SK-N-SH treated with all-trans-retinoic acid at 6 μM for 48 hours (cell line): ENCODE data around the gene PDZK1IP1.

Experiments
- ARNTL ChIP-seq: fragments of 450-650 bp; formaldehyde crosslinking; IDR thresholded peaks from 2 replicates; pipeline ENCODE4 v1.5.0; 2020; ENCODE audit warnings: low read depth, mild to moderate bottlenecking, moderate library complexity, borderline replicate concordance
- CSDC2 ChIP-seq: fragments of 250-450 bp; sonication (Bioruptor Pico); IDR thresholded peaks from 2 replicates; pipeline ENCODE4 v1.5.0; 2020; ENCODE audit warnings: mild to moderate bottlenecking, moderate library complexity
- PPARA ChIP-seq: fragments of 250-450 bp; sonication (Bioruptor Pico); IDR thresholded peaks from 2 replicates; pipeline ENCODE4 v1.5.0; 2020; ENCODE audit warnings: mild to moderate bottlenecking, borderline replicate concordance
- RARB ChIP-seq: fragments of 250-450 bp; sonication (Bioruptor Pico); IDR thresholded peaks from 2 replicates; pipeline ENCODE4 v1.8.0; 2021; ENCODE audit warnings: mild to moderate bottlenecking, moderate library complexity
- TCF4 ChIP-seq: fragments of 250-450 bp; sonication (Bioruptor Pico); IDR thresholded peaks from 2 replicates; pipeline ENCODE4 v1.8.0; 2021; ENCODE audit warnings: mild to moderate bottlenecking, moderate library complexity, borderline replicate concordance
- ZFP30 ChIP-seq: fragments of 450-650 bp; formaldehyde crosslinking; IDR thresholded peaks from 2 replicates; pipeline ENCODE4 v1.5.0; 2022; ENCODE audit warnings: mild to moderate bottlenecking, moderate library complexity
- TF ChIP-seq, protein P1 (sequence below): fragments of 250-450 bp; sonication (Bioruptor Pico); IDR thresholded peaks from 2 replicates; pipeline ENCODE4 v1.8.0; 2020; ENCODE audit warnings: mild to moderate bottlenecking, moderate library complexity, borderline replicate concordance
- TF ChIP-seq, protein P2 (sequence below): fragments of 250-450 bp; sonication (Bioruptor Pico); IDR thresholded peaks from 2 replicates; pipeline ENCODE4 v1.5.1; 2020; ENCODE audit warnings: low read depth, mild to moderate bottlenecking, moderate library complexity

DNA sequence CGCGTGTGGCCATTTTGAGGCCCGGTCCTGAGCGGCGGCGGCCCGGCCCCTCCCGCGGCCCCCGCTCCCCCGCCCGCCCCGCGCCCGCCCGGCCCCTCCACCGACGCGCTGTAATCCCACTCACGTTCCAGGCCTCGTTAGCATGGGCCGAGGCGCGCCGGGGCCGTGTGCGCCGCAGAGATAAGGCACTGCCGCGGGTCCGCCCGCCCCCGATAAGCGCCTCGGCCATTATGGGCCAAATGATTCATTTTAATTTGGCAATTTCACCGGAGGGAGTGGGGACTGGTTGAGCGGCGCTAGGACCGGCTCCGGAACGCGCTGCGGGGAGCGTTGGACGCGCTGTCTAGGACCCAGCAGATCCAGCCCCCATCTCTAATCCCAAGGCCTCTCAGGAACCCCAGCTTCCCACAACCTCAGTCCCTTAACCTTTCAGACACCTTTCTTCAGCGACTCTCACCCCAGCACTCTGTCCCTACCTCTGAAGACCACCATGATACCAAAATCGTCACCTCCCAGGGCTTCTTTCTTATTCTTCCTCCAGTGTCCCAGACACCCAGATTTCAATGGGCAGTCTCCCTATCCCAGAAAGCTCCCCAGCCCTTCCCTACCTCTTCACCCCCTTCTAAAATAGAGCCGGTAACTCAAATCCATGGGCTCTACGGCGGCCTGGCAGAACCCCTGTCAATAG lies 42.5 kb upstream of the PDZK1IP1 start, which contains the start of gene TAL1:
- TF ChIP-seq RARB (CRISPR knock-in tag) (no peak), TCF4 (CRISPR knock-in tag) (no peak), PPARA (CRISPR knock-in tag) (no peak), ZFP30 (CRISPR knock-in tag) (no peak), ARNTL (CRISPR knock-in tag) (no peak), CSDC2 (CRISPR knock-in tag) (no peak)
- TF ChIP-seq, protein P1, sequence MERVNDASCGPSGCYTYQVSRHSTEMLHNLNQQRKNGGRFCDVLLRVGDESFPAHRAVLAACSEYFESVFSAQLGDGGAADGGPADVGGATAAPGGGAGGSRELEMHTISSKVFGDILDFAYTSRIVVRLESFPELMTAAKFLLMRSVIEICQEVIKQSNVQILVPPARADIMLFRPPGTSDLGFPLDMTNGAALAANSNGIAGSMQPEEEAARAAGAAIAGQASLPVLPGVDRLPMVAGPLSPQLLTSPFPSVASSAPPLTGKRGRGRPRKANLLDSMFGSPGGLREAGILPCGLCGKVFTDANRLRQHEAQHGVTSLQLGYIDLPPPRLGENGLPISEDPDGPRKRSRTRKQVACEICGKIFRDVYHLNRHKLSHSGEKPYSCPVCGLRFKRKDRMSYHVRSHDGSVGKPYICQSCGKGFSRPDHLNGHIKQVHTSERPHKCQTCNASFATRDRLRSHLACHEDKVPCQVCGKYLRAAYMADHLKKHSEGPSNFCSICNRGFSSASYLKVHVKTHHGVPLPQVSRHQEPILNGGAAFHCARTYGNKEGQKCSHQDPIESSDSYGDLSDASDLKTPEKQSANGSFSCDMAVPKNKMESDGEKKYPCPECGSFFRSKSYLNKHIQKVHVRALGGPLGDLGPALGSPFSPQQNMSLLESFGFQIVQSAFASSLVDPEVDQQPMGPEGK (CRISPR knock-in tag): no peak
- TF ChIP-seq, protein P2, sequence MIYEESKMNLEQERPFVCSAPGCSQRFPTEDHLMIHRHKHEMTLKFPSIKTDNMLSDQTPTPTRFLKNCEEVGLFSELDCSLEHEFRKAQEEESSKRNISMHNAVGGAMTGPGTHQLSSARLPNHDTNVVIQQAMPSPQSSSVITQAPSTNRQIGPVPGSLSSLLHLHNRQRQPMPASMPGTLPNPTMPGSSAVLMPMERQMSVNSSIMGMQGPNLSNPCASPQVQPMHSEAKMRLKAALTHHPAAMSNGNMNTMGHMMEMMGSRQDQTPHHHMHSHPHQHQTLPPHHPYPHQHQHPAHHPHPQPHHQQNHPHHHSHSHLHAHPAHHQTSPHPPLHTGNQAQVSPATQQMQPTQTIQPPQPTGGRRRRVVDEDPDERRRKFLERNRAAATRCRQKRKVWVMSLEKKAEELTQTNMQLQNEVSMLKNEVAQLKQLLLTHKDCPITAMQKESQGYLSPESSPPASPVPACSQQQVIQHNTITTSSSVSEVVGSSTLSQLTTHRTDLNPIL (CRISPR knock-in tag): no peak
